Activated naive CD8-positive, alpha-beta T cell (primary cell): Measurements from ENCODE around the gene PTPRM.

ENCODE experiments used
- H3K27ac Mint-ChIP-seq: one replicate; pipeline ENCODE4 v1.8.0; 2021; ENCODE audit warnings: mixed read lengths
- H3K27me3 Mint-ChIP-seq: one replicate; pipeline ENCODE4 v1.8.0; 2021; ENCODE audit warnings: mixed read lengths
- H3K36me3 Mint-ChIP-seq: one replicate; pipeline ENCODE4 v1.8.0; 2021; ENCODE audit warnings: mixed read lengths
- H3K4me1 Mint-ChIP-seq: one replicate; pipeline ENCODE4 v1.8.0; 2021; ENCODE audit warnings: low read depth, mixed read lengths
- H3K4me3 Mint-ChIP-seq: one replicate; pipeline ENCODE4 v1.8.0; 2021; ENCODE audit warnings: mild to moderate bottlenecking, mixed read lengths
- H3K9me3 Mint-ChIP-seq: one replicate; pipeline ENCODE4 v1.8.0; 2021; ENCODE audit warnings: low read depth, mixed read lengths

The PTPRM gene

DNA sequence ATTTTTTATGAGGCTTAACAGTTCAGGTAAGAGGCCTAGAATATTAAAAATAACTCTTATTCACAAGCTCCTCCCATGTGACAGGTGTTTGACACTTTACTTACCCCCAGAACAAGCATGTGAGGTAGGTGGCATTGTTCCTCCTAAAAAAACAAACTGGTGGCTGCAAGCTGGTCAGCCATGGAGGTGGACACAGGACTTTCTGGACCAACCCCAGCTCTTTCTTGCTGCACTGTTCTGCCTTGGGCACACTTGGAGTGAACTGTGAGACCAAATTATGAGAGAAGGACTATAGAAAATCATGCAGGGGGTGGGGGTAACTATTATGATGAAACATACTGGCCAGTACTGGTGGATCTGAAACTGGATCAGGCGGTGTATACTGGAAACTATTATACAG lies 56.6 kb downstream of the PTPRM start:
- no peaks in the 10 kb centered on the region for H3K9me3 Mint-ChIP-seq
- no peak overlapping the region for H3K27ac Mint-ChIP-seq
- H3K4me1 Mint-ChIP-seq: no peaks in the 10 kb centered on the region
- H3K36me3 Mint-ChIP-seq: no peaks in the 10 kb centered on the region
- H3K27me3 Mint-ChIP-seq: no peaks in the 10 kb centered on the region
- no peak overlapping the region for H3K4me3 Mint-ChIP-seq

DNA sequence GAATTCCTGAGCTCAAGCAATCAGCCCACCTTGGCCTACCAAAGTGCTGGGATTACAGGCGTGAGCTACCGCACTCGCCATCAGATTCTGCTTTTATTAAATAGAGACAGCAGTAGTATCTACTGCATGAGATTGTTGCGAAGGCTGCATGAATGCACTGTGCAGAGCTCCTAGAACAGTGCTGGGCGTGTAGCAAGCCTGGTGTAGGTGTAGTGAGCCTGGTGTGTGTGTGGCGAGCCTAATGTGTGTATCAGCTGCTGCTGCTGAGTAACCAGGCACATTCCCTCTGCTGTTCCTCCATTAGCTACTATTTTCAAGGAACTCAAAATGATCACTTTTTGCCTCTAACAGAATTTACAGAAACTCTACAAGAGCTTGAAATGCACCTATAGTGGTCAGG lies 57.6 kb downstream of the PTPRM start:
- Mint-ChIP-seq H3K27me3 (no peaks in the 10 kb centered on the region), H3K27ac (no peak overlapping the region), H3K4me3 (no peak overlapping the region), H3K9me3 (no peaks in the 10 kb centered on the region), H3K36me3 (no peaks in the 10 kb centered on the region), H3K4me1 (no peaks in the 10 kb centered on the region)

DNA sequence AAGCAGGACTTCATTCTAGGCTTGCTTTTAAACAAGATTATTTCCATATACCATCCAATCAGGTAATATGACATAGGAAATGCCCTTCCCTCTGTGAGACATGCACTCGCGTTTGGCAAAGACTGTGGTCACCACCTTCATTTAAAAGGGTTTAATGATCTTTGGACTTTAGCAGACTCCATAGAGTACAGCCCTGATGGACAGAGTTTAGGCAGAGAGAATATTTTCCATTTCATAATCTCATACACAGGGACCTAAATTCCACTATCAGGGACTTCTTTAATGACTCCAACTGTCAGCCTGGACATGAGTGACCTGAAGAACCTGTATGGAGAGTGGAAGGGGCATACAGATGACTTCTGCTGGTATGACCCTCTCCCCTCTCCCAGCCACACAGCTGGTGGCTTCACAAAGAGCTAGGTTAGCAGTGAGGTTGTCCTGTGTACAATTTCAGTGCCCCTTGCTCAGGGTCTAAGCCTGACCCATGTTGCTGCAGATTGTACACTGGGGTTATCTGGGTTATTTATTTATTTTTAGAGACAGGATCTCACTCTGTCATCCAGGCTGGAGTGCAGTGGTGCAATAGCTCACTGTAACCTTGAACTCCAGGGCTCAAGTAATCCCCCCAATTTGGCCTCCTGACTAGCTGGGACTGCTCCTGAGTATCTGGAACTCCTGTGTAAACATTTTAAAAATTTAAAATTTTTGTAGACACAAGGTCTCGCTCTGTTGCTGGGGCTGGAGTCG lies 59.2 kb downstream of the PTPRM start:
- Mint-ChIP-seq H3K4me1 (no peaks in the 10 kb centered on the region), H3K27ac (no peak overlapping the region), H3K4me3 (no peak overlapping the region), H3K9me3 (no peaks in the 10 kb centered on the region), H3K27me3 (no peaks in the 10 kb centered on the region), H3K36me3 (no peaks in the 10 kb centered on the region)

DNA sequence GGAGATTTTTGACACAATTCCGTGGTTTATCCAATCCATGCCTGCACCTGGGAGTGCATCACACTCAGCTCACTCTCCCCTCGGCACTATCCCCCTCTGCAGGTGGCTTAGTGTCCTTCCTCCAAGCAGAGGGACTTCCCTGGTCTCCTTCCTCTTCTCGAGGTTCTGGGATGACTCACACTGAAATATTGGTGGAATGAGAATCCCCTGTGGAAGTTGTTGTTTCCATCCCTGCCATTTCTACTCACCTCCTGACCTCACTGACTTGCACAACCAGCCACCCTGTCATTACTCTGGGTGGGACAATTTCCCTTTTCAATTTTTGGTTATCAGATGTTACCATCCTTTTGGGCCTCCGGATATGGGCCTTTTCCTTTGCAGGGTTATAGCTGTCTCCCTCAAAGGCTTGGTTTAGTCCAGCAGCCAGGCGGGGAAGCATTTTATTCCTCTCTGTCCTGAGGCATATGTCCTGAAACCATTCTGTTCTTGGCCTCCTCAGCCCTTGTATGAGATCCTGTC lies 59.9 kb downstream of the PTPRM start:
- no peaks in the 10 kb centered on the region for H3K4me1 Mint-ChIP-seq

DNA sequence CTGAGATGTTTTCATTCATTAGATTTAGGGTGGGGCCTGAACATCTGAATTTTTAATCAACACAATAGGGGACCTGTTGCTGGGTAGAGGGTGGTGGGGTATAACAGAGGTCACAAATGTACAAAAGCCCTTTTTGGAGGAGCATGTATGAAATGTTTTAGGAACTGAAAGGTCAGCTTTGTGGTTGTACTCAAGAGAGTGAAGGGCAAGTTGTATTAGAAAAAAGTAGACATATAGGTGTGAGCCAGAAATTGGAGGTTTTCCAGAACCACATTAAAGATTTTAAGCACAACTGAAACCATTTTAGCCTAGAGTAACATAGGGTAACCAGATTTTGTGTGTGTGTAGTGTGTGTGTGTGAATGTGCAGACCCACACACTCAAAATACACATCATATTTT lies 62.3 kb downstream of the PTPRM start:
- H3K27me3 Mint-ChIP-seq: no peaks in the 10 kb centered on the region
- H3K27ac Mint-ChIP-seq: no peak overlapping the region
- no peaks in the 10 kb centered on the region for H3K4me1 Mint-ChIP-seq
- no peaks in the 10 kb centered on the region for H3K9me3 Mint-ChIP-seq
- no peak overlapping the region for H3K4me3 Mint-ChIP-seq
- no peaks in the 10 kb centered on the region for H3K36me3 Mint-ChIP-seq

More for the DNA sequence above, 59.9 kb downstream of the PTPRM start:
- no peak overlapping the region for H3K27ac Mint-ChIP-seq
- H3K36me3 Mint-ChIP-seq: no peaks in the 10 kb centered on the region
- H3K9me3 Mint-ChIP-seq: no peaks in the 10 kb centered on the region
- H3K27me3 Mint-ChIP-seq: no peaks in the 10 kb centered on the region
- H3K4me3 Mint-ChIP-seq: no peak overlapping the region

DNA sequence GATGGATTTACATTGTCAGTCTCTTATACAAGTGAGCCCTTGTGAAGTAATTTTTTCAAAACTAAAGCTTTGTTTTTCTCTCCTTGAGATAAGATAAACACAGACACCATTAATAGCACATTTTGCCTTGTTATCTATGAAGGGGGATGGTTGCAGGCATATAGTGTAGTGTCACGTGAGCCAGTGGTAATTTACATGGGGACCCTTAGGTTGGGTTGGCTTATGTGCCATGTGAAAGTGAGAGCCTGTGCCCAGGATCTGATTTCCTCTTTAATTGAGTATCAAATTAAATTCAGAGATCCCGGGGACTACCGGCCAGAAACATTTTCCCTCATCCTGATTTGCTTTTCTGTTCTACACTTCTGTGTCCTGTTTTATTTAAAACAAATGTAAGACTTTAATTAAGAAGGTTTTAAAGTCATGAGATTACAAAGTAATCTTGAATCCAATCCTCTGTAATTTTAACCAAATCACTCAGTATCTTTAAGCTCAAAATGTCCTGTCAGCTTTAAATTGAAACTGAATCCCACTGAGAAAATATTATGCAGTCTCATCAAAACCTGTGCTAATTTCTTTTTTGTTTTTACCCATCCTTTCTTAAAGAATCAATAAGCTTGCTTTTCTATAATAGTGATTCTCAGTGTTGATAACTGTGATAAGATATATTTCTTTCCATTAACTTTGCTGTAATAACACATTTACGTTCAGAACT lies 63.8 kb downstream of the PTPRM start:
- Mint-ChIP-seq H3K4me3 (no peak overlapping the region), H3K4me1 (no peaks in the 10 kb centered on the region)

DNA sequence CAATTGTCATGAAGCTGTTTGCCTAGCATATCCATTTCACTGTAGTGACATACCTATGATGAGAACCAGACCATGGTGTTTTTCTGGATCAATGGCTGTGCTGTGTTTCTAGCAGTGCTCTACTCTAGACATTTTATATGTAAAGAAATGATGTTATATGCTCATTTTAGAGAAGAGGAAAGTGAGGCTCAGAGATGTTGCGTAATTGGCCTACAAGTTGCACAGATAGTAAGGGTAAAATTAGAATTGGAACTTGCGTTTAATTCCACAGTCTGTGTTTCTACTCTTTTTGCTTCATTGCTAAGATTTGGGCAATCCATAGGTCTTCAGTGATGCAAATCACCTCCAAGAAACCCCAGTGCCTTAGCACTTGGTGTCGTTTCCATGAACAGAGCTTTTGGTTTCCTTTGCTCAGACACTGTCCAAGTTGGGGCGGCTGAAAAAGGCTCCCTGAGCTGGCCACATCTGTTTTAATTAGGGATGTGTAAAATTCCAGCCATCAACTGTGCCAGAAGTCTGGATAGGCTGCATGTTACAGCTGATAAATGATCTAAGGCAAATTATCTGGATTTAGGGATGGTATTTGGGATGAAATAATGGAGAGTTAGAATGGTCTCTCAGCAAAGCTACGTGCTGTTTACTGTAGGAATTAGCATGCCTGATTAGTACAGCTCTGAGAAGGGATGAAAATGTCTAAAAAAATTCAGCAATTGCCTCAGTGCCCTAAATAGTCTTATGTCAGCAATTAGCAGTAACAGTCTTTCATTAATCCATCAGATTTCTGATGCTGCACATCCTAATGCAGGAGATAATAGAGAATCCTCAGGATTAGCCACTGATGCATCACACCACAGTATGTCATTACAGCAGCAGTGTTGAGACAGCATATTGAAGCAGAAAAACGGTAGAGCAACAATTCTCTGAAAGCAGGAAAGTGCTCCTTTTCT lies 65.3 kb downstream of the PTPRM start:
- no peaks in the 10 kb centered on the region for H3K36me3 Mint-ChIP-seq

More for the DNA sequence above, 63.8 kb downstream of the PTPRM start:
- Mint-ChIP-seq H3K9me3 (no peaks in the 10 kb centered on the region), H3K36me3 (no peaks in the 10 kb centered on the region), H3K27ac (no peak overlapping the region), H3K27me3 (no peaks in the 10 kb centered on the region)

DNA sequence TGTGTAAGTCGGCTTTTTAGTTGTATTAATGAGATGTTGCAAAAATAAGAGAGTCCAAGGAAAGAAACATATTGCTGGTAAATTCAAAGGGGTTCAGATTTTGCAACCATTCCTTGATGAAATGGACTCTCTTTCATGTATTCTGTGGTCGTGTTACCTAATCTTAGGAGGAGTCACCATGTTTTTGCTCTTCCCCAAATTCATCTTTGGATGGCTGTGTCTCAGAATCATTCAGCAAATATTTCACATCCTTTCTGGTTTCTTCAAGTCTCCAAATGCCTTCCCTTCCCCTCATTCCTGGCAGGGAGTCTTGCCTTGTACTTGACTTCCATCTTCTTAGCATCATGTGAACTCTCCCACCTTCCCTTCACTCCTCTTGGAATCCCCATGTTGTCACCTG lies 66.1 kb downstream of the PTPRM start:
- Mint-ChIP-seq H3K27ac (no peak overlapping the region), H3K4me1 (no peaks in the 10 kb centered on the region), H3K27me3 (no peaks in the 10 kb centered on the region), H3K4me3 (no peak overlapping the region), H3K36me3 (no peaks in the 10 kb centered on the region), H3K9me3 (no peaks in the 10 kb centered on the region)

More for the DNA sequence above, 65.3 kb downstream of the PTPRM start:
- Mint-ChIP-seq H3K9me3 (no peaks in the 10 kb centered on the region), H3K4me3 (no peak overlapping the region), H3K27ac (no peak overlapping the region), H3K27me3 (no peaks in the 10 kb centered on the region), H3K4me1 (no peaks in the 10 kb centered on the region)

DNA sequence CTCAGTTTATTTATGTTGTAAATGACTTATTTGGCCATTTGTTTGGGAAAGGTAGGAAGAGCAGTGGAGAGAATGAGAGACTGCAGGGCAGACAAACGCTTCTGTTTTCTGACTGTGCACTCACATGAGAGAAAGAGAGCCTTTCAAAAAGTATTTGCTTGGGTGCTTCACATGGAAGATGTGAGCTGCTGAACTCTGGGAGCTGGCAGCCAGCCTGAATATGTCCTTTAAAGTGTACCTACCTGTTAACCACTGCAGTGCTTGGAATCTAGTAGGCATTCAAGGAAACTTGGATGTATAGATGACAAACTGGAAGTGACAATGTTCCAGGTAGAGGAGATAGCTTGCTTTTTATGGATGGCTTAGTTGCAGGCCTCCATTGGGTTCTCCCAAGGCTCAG lies 68.8 kb downstream of the PTPRM start:
- no peaks in the 10 kb centered on the region for H3K36me3 Mint-ChIP-seq
- H3K9me3 Mint-ChIP-seq: no peaks in the 10 kb centered on the region
- H3K27ac Mint-ChIP-seq: no peak overlapping the region
- no peak overlapping the region for H3K4me3 Mint-ChIP-seq
- no peaks in the 10 kb centered on the region for H3K27me3 Mint-ChIP-seq
- no peaks in the 10 kb centered on the region for H3K4me1 Mint-ChIP-seq

DNA sequence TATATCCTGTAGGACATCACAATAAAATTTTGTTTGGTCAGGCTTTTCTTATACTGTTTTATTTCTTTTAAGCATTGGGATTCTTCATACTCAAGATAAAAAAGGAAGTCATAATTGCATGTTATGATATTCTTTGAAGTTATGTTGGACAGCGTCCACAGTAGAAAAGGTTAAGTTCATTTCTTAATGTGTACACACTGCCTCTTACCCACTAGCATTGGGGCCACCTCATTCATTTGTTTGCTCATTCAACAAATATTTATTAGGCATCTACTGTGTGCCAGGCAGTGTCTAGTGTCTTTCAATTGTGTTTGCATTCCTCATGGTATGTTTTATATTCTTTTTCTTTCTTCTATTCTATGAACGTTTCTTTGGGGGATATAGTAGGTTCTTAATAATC lies 70.2 kb downstream of the PTPRM start:
- no peak overlapping the region for H3K4me3 Mint-ChIP-seq
- H3K9me3 Mint-ChIP-seq: no peaks in the 10 kb centered on the region
- no peak overlapping the region for H3K27ac Mint-ChIP-seq
- H3K27me3 Mint-ChIP-seq: no peaks in the 10 kb centered on the region
- H3K4me1 Mint-ChIP-seq: no peaks in the 10 kb centered on the region
- no peaks in the 10 kb centered on the region for H3K36me3 Mint-ChIP-seq

DNA sequence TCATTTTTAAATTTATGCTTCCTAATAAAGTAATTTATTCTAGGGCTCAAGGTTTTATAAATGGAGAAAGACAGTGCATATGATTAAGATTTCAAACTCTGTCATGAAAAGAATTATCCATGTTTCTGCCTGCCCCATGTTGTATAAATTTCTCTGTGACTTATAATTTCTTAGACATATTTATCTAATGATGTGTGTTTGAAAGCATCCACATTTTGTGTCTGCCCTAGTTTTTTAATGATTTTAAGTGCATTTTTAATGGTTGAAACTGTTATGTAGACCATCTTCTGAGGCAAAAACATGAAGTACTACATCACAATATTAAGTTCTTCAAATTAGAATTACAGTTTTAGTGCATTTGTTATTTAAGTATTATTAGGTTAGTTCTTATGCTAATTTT lies 71.2 kb downstream of the PTPRM start:
- H3K27ac Mint-ChIP-seq: no peak overlapping the region
- H3K9me3 Mint-ChIP-seq: no peaks in the 10 kb centered on the region
- no peaks in the 10 kb centered on the region for H3K27me3 Mint-ChIP-seq
- no peaks in the 10 kb centered on the region for H3K4me1 Mint-ChIP-seq
- H3K4me3 Mint-ChIP-seq: no peak overlapping the region
- H3K36me3 Mint-ChIP-seq: no peaks in the 10 kb centered on the region

DNA sequence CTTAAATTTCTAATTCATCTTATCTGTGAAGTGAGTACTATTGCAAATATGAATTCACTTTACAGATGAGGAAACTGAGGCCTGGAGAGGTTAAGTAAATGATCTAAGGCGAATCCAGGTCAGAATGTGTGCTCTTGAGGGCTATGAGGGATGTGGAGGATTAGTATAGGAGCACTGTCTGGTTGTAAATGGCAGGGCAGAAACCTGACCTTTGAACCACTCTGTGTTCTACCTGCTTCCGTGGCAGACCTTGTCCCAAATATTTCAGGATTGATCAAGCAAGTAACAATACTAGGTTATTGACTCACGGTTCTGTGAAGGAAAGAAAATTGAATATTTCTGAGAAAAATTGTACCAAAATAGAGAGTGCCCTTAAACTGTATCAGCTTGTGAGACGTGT lies 74.7 kb downstream of the PTPRM start:
- H3K4me1 Mint-ChIP-seq: no peaks in the 10 kb centered on the region
- H3K27ac Mint-ChIP-seq: no peak overlapping the region
- H3K9me3 Mint-ChIP-seq: no peaks in the 10 kb centered on the region
- H3K27me3 Mint-ChIP-seq: no peaks in the 10 kb centered on the region
- H3K4me3 Mint-ChIP-seq: no peak overlapping the region
- no peaks in the 10 kb centered on the region for H3K36me3 Mint-ChIP-seq

DNA sequence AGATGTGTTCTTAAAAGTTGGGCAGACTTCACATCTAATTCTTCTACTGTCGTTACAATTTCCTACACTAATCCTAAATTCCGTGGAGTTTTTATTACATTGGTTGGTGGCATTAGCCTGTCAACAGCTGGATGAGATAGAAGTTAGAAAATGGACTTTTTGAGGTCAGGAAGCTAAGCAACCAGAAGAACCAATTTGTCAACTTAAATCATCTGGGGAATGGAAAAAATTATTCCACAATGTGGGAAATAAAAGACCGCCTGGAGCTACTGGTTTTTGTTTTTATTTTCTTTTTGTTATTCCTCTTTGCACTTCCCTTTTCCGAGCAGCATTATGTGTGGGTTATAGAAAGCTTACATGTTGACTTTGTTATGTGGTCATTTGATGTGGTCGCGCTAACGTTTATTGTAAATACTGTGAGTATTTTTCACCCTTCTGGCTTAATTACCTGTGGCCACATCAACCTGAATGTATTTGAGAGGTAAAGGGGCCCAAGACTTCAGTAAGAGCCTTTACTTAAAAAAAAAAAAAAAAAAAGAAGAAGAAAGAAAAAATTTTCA lies 75.3 kb downstream of the PTPRM start:
- H3K27ac Mint-ChIP-seq: no peak overlapping the region
- H3K4me1 Mint-ChIP-seq: no peaks in the 10 kb centered on the region
- no peak overlapping the region for H3K4me3 Mint-ChIP-seq
- H3K36me3 Mint-ChIP-seq: no peaks in the 10 kb centered on the region
- H3K27me3 Mint-ChIP-seq: no peaks in the 10 kb centered on the region
- no peaks in the 10 kb centered on the region for H3K9me3 Mint-ChIP-seq

DNA sequence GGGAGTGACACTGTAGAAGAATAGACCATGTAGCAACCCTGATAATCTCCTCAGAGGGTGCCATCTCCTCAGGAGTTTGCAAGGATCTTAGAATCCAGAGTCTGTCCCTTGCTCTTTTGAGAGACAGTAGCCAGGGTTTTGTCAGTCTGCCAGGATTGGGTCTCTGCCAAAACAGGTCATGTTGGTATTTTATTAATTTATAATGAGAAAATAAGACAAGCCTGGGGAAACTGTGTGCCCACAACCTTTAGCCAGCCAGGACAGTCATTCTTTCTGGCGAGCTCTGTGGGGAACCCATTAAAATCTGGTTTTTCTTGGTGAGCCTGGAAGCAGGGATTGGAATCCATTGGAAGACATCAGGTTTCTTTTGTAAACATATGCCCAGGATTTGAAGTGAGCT lies 78.6 kb downstream of the PTPRM start:
- H3K27me3 Mint-ChIP-seq: no peaks in the 10 kb centered on the region
- no peak overlapping the region for H3K27ac Mint-ChIP-seq
- H3K9me3 Mint-ChIP-seq: no peaks in the 10 kb centered on the region
- no peaks in the 10 kb centered on the region for H3K36me3 Mint-ChIP-seq
- H3K4me1 Mint-ChIP-seq: no peaks in the 10 kb centered on the region
- H3K4me3 Mint-ChIP-seq: no peak overlapping the region
